NCI-H2171 (cell line): ENCODE results near the gene RUNX1.

Experiments
- DNase-seq: peaks from one replicate; lab custom pipeline; 2025; lab: John Stamatoyannopoulos, UW

The RUNX1 gene

DNA sequence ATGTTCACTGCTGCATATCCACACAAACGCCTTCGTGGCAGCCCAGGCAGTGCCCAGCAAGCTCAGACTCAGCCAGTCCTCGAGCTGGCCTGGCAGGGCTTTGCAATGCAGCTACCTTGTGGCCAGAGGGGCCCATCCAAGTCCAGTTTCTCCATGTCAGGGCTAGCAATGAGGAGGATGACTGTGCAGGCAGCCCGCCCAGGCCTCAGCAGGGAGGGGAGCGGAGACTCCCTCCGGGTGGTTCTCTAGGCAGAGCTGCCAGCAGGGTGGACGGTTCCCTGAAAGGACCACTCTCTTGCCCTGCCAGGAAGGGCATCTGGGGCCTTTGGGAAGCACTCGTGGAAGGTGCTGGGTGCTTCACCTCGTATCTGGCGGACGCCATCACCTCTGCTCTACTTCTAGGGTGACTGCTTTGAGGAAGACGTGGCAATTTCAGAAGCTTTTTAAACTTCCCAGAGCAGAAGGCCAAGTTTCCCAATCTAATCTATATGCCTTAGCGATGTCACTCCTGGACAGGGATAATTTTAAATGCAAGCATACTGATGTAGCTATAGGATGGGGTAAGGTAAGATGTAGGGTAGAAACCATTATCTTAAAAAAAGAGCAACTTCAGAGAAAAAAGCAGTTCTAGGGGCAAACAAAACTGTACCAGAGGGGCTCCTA, 56.2 kb downstream of the RUNX1 start:
- DNase-seq = no peak

DNA sequence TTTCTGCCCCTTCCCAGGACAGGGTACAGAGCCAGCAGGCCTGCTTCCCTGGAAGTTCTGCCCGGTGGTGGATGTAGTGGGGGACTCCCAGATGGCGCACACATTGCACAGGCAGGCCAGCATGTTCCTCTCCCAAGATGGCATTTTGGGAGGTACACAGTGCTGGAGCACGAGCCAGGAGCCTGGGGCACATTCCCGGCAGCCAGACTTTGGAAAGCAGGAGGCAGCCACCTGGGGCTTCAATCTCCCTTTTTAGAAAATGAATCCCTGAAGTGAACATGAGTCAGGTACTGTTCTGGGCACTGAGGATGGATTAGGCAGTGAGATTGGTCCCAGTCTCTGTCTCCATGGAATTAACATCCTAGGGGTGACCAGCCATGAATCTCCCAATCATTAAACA, 56.9 kb downstream of the RUNX1 start:
- DNase-seq = no peak

DNA sequence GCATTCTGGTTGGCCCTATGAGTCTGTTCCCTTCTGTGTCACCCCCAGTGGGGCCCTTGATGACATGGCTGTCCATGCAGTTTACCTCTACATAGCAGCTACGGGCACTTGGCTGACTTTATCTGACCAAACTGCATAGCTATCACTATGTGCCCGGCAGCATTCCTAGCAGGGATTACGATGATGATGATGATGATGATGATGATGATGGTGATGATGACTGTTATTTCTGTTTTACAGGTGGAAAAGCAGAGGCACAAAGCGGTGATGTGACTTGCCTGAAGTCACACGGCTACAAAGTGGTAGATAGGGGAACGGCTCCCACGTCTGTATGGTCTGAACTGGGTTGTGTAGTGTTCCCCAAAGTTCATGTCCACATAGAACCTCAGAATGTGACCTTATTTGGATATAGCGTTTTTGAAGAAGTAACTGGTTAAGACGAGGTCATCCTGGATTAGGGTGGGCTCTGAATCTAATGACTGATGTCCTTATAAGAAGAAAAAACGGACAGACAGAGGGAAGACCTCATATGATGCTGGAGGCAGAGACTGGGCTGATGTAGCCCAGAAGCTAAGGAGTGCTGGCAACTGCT, 57.6 kb downstream of the RUNX1 start:
- DNase-seq = no peak

DNA sequence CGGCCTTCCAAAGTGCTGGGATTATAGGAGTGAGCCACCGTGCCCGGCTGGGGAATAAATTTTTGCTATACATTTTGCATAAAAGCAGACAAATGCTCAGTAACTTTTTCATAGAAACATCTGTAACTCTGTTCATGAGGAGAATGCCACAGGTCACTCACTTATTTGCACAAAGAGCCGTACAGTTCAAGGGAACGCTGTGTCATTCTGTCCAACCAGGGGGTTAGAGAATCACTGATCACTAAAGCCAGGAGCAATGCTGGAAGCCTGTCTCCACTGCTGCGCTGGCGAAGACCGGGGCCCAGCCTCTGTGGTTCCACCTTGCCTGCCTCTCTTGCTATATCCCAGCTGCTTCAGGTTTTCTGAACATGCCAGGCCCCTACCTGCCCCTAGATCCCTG, 58.3 kb downstream of the RUNX1 start:
- DNase-seq = no peak

DNA sequence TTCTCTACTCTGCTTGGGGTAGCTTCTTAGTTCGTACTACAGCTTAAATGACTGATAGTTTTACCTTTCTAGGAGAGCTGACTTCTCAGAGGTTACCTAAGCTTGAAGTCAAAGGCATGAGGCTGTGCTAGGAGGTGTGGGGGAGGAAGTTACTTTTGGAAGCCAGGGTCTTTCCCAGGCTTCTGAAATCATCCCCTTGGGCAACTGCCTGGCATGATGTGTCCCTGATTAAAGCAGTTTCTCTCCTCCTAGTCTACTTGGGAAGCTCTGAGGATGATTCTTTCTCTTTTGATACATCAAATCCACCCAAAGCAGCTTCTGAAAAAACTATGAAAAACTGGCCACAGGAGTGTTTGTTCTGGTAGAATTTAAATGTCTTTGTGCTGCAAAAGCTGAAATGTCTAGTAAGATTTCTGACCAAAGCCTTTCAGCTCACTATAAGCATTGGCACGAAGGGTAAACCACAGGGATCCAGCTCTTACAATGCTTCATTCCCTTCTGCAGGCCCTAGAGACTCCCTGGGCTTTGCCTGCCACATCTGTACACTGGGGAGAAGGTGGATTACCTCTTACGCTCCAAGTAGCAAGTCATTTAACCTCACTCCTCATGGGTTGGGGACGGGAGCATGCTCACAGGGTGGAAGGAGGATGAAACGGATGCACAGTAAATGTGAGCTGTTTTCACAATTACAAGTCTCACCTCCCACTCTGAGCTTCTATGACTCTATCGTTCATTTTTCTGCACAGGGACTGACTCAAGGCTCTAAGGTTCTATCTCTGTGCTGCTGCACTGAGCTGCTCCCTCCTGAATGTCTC, 59.6 kb downstream of the RUNX1 start:
- DNase-seq = no peak

DNA sequence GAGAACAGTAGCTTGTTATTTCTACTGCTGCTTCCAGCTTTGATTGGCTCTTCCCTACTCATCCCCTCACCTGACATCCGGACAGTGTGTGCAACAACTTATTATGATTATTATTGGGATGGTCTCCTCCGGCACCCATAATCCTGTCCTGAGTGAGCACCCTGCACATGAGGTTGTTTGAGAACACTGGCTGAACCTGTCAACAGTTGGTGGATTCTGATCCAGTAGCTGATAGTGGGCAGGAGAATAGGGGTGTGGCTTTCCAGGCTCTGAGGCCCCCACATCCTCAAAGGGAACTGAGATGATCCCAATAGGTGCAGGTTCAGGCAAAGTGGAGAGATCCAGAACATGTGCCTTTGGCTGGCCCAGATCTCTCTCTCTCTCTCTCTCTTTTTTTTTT, 60.5 kb downstream of the RUNX1 start:
- no peak for DNase-seq

DNA sequence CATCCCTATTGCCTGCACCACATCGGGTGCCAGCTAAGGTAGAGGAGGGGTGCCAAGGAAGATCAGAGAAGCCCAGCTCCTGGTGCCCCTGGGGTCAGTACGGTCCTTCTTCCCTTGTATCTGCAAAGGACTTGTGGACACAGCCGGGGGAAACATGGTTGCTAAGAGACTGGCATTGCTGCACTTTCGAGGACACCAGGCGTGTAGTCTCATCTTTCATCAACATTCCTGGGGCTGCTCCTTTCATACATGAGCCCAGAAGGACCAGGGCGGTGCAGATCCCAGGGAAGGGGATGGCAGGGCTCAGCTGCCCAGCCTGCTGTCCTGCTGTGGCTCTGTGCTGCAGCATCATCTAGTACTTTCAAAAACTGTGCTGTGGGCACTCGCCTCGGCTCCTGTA, 61.0 kb downstream of the RUNX1 start:
- DNase-seq = no peak

DNA sequence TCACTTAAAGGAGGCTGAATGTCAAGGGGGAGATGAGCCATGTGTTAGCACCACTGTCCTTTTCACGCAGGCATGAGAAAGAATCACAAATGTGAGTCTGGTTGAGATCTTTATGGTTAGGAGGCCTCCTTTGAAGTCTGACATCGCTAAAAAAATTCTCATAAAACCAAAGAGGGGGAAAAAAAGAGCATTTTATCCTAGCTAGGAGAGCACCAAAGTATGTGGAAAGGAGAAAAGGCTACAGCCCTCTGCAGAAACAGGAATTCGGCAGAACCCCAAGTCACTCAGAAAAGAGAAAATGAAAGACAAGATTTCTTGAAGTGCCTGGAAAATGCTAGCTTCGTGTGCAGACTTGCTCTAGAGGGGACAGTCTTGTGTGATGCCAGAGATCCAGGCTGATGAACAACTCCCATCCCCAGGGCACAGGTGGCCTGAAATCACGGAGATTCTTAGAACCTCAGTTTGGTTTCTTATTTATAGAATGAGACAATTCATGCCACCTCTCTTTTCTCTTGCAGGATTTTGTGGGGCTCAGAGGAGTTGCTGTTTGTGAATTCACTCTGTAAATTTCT, 61.5 kb downstream of the RUNX1 start:
- DNase-seq = no peak

DNA sequence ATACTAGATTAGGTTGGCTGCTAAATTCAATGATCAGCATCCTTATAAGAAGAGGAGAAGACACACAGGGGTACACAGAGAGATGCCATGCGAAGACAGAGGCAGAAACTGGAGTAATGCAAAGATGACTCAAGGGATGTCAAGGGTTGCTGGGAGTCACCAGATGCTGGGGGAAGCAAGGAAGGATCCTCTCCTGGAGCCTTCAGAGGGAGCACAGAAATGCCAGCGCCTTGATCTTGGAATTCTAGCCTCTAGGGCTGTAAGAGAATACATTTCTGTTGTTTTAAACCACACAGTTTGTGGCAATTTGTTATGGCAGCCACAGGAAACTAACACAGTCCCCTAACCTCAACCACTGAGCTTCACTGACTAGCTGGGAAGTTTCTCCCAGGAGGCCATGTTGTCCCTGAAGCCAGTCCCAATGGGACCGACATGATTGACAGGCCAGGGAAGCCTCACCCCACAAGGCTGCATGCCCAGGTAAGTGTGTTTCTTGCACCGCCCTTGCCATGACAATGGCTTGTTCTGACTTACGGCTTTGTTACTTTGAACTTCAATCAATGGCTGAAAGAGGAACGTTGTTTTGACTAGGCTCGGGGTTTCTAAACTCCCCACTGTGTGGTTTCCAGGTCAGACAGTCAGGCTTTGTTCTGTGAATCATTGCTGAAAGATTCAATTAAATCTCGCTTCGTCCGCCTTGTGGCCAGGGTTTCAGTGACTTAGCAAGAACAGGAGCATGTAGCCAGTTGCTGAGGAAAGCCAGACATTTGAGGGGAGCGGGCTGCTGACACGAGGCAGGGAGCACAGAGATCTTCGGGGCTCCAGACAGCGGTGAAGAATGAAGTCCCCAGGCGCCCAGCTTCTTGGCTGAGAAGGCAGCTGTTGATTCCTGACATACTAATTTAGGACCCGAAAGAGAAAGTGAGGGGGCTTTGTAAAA, 62.3 kb downstream of the RUNX1 start:
- DNase-seq = no peak

DNA sequence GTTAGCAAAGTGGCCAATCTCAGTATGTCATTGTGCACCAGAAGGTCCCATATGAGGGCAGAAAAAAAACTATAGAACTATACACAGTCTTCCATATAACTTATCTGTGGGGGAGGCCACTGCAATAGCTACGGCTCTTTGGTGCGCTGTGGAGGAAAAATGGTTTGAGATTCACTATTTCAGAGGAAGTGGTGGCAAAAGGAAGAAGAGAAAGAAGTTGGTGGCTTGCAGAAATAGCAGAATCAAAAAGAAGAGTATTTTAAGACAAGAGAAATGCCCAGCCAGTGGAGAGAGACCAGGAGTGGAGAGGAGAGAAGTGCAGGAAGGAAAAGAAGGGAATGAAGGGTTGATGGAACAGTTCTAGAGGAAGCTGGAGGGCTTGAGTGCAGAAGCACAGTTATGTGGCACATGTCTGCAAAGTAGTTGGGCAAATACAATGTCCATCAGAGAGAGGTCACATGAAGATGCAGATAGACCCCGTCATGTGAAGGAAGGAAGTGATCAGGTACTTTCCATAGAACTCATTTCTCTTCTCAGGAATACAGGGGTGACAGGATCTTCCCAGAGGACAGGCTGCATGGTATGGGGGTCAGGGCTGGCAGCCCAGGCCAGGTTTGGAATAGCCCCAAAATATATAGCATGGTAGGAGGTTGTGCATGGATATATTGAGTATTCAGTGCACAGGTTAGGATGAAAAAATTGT, 64.6 kb downstream of the RUNX1 start:
- no peak for DNase-seq

DNA sequence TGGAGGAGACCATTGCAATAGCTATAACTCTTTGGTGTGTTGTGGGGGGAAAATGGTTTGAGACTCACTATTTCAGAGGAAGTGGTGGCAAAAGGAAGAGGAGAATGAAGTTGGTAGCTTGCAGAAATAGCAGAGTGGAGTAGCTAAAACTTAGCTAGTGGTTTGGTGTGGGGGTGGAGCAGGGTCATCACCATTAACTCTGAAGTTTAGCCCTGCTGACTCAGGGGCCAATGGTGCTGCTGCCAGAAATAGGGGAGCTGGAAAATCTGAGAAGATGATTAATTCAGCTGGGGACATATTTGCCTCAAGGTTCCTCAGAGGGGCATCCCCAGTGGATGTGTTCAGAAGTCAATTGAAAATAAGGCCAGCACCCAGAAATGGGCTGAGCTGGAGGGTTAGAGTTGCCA, 65.4 kb downstream of the RUNX1 start:
- no peak for DNase-seq

DNA sequence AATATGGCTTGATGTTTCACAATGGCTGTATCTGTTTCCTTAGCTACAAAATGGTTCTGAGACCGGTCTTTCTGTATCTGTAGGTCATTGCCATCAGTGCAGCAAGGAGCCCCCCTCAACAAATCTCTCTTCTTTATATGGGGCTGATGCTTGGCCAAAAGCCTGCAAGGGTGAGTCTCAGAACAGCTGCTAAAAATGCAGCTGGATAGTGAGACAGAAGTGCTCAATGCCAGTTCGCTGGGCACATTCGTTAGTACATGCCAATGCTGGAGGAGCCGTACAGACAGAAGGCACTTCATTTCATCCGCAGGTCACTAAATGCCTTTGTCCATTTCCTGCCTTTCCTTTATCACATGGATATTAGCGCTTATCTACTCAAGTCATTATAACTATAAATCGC, 67.3 kb downstream of the RUNX1 start:
- no peak for DNase-seq

DNA sequence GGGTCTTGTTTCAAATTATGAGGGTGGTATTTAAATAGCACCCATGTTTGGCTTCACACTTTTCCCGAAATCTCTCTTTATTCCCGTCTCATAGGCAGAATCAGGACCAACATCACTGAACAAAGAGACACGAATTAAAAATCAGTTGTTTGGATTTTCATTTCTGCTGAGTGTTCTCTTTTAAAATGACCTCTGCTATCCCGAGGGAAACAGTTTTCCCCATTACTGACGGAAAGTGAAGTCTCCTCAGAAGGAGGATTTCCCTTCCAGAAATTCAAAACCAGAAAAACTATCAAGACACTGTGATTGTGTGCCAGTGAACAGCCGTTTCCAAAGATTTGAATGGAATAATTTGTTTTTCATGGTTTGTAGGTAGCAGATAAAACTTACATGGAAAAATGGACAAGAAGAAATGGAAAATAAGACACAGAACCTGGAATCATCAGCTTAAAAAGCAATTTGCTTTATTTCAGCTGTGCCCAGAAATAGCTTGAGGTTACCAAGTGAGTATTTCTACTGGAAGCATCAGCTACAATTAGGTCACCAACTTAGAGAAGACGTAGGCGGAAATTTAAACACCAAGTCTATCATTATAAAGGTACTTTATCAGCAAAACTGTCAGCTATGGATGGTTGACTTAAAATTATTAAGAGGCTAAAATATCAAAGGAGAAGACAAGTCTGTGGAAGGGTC, 68.5 kb downstream of the RUNX1 start:
- DNase-seq = no peak

DNA sequence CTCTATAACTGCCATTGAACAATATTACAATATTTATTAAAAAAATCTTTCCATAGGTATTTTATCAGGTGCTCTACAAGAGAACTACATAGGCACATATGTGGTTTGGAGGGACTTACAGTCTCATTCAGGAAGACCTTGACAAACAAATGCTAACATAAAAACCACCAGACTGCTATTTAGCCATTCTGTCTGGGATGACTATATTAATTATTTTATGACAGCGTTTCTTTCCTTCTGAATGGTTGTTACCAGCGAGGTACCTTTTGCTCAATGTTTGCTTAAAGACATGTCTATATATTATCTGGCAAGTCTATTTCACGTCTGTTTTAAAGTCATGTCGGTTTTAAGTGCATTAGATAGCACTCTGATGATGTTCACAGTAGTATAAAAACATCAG, 69.7 kb downstream of the RUNX1 start:
- DNase-seq = no peak

DNA sequence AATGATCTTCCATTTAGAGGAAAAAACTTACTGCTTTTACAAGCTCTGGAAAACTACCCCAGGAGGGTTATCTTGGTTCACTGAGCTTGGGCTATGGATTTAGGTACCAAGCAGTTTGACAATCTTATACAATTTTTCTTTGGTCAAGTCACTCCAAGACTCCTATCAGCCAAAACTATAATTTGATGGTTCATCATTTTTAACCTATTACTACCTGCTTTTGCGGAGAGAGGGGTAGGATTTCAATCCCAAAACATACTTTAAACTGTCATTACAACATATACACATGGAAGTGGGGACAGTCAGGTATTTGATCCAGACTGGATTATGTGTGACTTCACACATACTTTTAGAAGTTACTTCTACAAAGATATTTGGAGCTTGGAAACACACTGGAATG, 71.8 kb downstream of the RUNX1 start:
- no peak for DNase-seq

DNA sequence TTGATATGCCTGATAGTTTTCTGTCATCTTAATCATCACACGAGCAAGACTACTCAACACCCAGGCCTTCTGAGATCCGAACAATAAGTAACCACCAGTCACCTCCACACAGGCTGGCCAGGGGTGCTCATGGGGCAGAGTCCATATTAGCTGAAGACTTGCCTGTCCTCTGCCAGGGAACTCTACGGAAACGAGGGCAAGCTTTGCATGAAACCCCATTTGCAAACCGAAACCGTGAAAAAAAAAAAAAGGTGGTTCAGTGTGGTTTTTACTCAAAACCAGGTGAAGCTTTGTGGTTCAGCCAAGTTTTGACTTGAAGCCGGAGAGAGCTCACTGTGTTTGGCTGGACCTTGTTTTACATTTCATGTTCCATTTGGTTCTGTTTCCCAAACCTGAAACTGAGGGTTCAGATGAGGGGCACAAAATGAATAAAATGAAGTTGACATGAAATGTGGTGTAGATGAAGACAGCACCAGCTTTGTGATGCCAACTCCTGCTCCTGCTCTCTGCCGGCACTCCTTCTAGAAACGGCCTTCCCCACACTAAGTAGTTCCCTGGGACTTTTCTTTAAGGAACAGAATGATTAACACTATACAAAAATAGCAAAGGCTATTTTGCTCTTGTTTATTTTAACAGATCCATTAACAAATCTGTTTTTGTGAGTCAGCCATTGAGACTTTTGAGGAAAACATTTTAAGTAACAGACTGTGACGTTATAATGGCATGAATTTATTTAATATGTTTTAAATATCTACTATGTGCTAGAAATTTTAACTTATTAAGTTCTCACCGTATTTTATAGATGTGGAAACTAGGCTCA, 74.7 kb downstream of the RUNX1 start:
- DNase-seq = no peak

DNA sequence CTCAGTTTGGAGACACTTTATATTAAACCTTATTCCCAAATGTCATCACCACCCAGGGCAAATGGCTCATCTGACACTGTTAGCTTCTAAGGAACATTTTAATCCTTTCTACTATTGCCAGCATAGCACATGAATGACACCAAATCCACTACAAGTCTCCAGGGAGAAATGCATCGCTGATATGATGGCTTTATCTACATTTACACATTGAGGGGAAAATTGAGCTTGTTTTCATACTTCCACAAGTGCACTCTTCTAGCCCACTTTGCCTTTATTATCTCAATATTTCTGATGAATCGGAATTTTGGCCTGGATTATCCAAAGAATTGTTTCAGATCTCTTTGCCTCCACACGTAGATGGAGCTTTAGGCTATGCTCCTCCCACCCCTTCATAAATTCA, 75.4 kb downstream of the RUNX1 start:
- no peak for DNase-seq

DNA sequence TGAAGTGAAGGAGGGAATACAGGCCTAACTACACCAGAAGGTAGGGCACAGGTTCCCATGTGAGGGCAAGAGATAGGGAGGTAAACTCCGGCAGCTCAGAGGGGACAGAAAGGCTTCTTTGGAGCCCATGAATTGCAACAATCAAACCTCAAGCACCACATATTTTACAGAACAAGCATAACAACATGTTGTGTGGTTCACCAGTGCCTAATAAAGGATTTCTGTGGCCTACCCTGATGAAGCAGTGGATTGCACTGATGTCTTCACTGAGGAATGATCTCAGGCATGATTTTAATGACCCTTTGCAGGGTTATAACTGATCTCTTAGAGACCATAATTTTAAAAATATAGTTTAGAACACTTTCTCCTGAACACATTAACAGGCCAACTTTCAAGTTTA, 77.4 kb downstream of the RUNX1 start:
- no peak for DNase-seq

DNA sequence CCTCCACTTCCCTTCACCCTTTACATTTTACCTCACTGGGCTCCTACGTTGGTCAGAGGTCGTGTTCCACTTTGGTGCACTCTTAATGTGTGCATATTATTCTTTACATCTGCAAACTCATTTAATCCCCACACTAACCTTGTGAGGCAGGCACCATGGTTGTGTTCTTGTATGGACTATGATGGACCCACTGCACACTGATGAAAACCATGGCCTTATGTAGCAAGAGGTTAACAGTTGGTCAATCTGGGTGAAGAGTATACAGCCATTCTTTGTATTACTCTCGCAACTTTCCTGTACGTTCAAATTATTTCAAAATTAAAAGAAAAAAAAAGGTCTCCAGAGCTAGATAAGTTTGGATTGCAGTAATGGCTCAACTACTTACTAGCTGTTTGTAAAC, 78.5 kb downstream of the RUNX1 start:
- DNase-seq = no peak

DNA sequence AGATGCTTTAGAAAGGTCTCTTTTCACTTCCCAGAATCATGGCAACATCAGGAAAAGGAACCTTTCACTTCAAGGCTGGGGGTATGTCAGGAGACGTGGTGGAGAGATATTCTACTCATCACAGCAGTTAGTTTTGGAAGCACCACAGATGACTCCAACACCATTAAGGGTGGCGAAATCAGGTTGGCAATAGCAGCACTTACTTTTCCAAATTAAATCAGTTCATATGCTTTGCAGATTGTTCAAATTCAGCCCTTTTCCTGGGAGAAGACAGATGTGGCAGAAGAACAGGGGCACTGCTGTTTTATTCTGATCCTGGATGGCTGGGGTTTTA, 79.0 kb downstream of the RUNX1 start:
- DNase-seq = no peak
